Inflammatory macrophage treated with lipopolysaccharide for 4 hours (primary cell): ENCODE data around the gene SLC28A1.
"Not testable (repeated sequence)": the region's sequence is repeated elsewhere in the genome, so short reads cannot be mapped to it uniquely, and the experiment has no call there.

Experiments used
- DNase-seq: peaks from one replicate; pipeline ENCODE4 v3.0.0-alpha.2; 2020

SLC28A1 gene

GRCh38 chr15:84910928-84911623, 26.6 kb downstream of the SLC28A1 start:
- DNase-seq, result no peak

GRCh38 chr15:84911879-84912660, 27.6 kb downstream of the SLC28A1 start:
- DNase-seq, result peak; percentile 12

- no peak for DNase-seq
Observed at GRCh38 chr15:84913360-84913723, 28.9 kb downstream of the SLC28A1 start.

- no peak for DNase-seq
Observed at GRCh38 chr15:84914351-84914750, 29.9 kb downstream of the SLC28A1 start.

- DNase-seq, result peak; percentile 44
Observed at GRCh38 chr15:84914909-84915605, 30.6 kb downstream of the SLC28A1 start.

- DNase-seq, result no peak
Observed at GRCh38 chr15:84915606-84915958, 31.1 kb downstream of the SLC28A1 start.

- no peak for DNase-seq
Observed at GRCh38 chr15:84917452-84917851, 33.0 kb downstream of the SLC28A1 start.

GRCh38 chr15:84919106-84919667, 34.7 kb downstream of the SLC28A1 start:
- DNase-seq, result no peak

- DNase-seq, result no peak
Observed at GRCh38 chr15:84921121-84921520, 36.7 kb downstream of the SLC28A1 start.

- no peak for DNase-seq
Observed at GRCh38 chr15:84922530-84922929, 38.1 kb downstream of the SLC28A1 start.

GRCh38 chr15:84924077-84924731, 39.7 kb downstream of the SLC28A1 start:
- no peak for DNase-seq

GRCh38 chr15:84924821-84925569, 40.5 kb downstream of the SLC28A1 start:
- DNase-seq, result not testable (repeated sequence)

GRCh38 chr15:84925906-84926305, 41.4 kb downstream of the SLC28A1 start:
- no peak for DNase-seq

GRCh38 chr15:84926491-84927230, 42.2 kb downstream of the SLC28A1 start:
- DNase-seq, result no peak

- no peak for DNase-seq
Observed at GRCh38 chr15:84928843-84929168, 44.3 kb downstream of the SLC28A1 start.

- no peak for DNase-seq
Observed at GRCh38 chr15:84929795-84930603, 45.5 kb downstream of the SLC28A1 start.

- no peak for DNase-seq
Observed at GRCh38 chr15:84934942-84935729, 50.7 kb downstream of the SLC28A1 start.

GRCh38 chr15:84937144-84937543, 52.7 kb downstream of the SLC28A1 start:
- DNase-seq, result peak; percentile 65

- no peak for DNase-seq
Observed at GRCh38 chr15:84938726-84939125, 54.3 kb downstream of the SLC28A1 start.

GRCh38 chr15:84940399-84940798, 55.9 kb downstream of the SLC28A1 start:
- no peak for DNase-seq
